ENCODE measurements around the gene RBFOX2.
A peak's percentile ranks its signal among the peaks of the same experiment; 100 is the strongest.

DNA sequence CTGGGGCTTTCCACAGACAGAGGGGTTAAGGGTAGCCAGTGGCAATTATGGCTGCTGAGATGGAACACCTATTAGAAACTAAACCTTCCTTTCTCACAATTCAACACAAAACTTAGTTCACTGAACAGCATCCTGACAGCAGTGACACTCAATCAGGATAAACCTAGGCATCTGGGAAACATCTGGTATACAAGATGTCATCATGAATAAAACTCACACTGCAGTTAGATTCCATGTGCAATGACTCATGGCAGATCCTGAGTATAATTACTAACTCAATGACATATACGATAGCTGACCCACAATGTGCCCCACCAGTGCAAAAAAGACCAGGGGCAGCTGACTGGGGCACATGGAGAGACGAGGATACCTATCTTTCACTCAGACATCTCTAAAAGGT is 17.7 kb downstream of the RBFOX2 start:
- TF ChIP-seq TAF1 (IDR thresholded peaks at IDR 0.05; ENCODE audit: borderline replicate concordance, low read depth, low read length) (no peak), NRF1 (IDR thresholded peaks at IDR 0.05; ENCODE audit: low read depth, low read length) (no peak), POLR2AphosphoS5 (IDR thresholded peaks at IDR 0.05; ENCODE audit: low read depth, low read length) (peak; percentile 99), EZH2phosphoT487 (IDR thresholded peaks at IDR 0.05; ENCODE audit: borderline replicate concordance, low read depth) (no peak), TEAD4 (IDR thresholded peaks at IDR 0.05; ENCODE audit: borderline replicate concordance, insufficient read depth) (peak; percentile 84), TCF12 (IDR thresholded peaks at IDR 0.05) (peak; percentile 100), FOXM1 (IDR thresholded peaks at IDR 0.05; ENCODE audit: low read depth) (peak; percentile 78), FOSL2 (IDR thresholded peaks at IDR 0.05; ENCODE audit: borderline replicate concordance, low read depth) (peak; percentile 95), SIN3A (IDR thresholded peaks at IDR 0.05; ENCODE audit: borderline replicate concordance, low read depth, low read length) (peak; percentile 97), EP300 (IDR thresholded peaks at IDR 0.05; ENCODE audit: borderline replicate concordance in 1 of 2, low read depth in 1 of 2, low read length in 1 of 2) (peak; percentile 96 to 97)
- TF ChIP-seq, protein P1, sequence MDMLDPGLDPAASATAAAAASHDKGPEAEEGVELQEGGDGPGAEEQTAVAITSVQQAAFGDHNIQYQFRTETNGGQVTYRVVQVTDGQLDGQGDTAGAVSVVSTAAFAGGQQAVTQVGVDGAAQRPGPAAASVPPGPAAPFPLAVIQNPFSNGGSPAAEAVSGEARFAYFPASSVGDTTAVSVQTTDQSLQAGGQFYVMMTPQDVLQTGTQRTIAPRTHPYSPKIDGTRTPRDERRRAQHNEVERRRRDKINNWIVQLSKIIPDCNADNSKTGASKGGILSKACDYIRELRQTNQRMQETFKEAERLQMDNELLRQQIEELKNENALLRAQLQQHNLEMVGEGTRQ (IDR thresholded peaks at IDR 0.05; ENCODE audit: borderline replicate concordance, low read depth, low read length): peak; percentile 23; the same call in 1 of the 2 replicates
- TF ChIP-seq, protein P2, sequence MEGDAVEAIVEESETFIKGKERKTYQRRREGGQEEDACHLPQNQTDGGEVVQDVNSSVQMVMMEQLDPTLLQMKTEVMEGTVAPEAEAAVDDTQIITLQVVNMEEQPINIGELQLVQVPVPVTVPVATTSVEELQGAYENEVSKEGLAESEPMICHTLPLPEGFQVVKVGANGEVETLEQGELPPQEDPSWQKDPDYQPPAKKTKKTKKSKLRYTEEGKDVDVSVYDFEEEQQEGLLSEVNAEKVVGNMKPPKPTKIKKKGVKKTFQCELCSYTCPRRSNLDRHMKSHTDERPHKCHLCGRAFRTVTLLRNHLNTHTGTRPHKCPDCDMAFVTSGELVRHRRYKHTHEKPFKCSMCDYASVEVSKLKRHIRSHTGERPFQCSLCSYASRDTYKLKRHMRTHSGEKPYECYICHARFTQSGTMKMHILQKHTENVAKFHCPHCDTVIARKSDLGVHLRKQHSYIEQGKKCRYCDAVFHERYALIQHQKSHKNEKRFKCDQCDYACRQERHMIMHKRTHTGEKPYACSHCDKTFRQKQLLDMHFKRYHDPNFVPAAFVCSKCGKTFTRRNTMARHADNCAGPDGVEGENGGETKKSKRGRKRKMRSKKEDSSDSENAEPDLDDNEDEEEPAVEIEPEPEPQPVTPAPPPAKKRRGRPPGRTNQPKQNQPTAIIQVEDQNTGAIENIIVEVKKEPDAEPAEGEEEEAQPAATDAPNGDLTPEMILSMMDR (IDR thresholded peaks at IDR 0.05): no peak
- TF ChIP-seq, protein P3, sequence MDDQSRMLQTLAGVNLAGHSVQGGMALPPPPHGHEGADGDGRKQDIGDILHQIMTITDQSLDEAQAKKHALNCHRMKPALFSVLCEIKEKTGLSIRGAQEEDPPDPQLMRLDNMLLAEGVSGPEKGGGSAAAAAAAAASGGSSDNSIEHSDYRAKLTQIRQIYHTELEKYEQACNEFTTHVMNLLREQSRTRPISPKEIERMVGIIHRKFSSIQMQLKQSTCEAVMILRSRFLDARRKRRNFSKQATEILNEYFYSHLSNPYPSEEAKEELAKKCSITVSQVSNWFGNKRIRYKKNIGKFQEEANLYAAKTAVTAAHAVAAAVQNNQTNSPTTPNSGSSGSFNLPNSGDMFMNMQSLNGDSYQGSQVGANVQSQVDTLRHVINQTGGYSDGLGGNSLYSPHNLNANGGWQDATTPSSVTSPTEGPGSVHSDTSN (IDR thresholded peaks at IDR 0.05): peak; percentile 99
